GM19351 (cell line): Measurements from ENCODE around the gene AUH.

ENCODE experiments used
- ATAC-seq: cut with Tn5 transposase; IDR thresholded peaks from one replicate; pipeline ENCODE4 v1.9.1; 2021; ENCODE audit warnings: mild to moderate bottlenecking, moderate library complexity; ENCODE audit not compliant: unreplicated experiment

The AUH gene

DNA sequence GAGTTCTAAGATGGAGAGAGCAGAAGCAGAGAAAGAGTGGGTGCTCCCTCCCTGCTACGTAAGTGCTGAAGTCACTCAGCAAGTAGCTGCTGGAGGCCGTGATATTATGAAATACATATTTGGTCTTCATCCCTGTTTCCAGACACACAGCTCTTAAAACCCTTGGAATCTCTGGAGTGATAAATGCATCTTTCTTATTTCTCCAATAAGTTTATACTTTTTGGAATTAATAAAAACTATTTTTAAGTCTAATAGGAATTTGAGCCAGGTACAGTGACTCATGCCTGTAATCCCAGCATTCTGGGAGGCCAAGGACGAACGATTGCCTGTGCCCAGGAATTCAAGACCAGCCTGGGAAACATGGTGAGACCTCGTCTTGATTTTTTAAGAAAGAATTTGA is 60.6 kb downstream of the AUH start:
- ATAC-seq = no peak

DNA sequence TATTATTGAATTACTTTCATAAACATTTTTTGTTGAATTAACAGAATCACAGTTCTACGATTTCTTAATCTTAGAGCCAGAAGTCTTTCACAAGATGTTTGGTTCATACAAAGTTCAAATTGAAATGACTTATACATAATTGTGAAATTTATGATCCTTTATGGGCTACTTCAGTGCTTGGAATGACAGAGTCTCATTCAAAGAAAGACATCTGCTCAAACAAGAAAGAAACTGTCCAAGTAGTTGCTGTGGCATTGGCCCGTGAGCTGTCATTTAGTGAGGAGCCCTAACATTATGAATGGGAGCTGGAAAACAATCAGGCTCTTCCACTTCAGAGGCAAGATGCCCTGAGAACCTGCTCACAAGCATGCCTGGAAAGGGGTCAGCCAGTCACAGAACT is 63.4 kb downstream of the AUH start:
- no peak for ATAC-seq

DNA sequence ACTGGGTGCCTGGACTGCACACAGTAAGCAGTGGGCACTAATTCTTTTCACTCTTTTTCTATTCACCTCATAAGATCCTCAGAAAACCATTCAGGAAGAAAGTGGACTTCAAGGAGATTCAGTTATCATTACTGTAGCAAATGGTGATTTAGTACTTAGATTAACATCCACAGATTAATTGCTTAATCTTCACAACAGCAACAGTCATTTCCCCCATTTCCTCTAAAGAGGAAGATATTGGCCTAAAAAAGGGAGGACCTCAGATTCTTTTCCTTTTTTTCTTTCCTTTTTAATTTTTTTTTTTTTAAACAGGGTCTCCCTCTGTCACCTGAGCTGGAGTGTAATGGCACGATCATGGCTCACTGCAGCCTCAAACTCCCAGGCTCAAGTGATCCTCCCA is 64.4 kb downstream of the AUH start:
- ATAC-seq = no peak

DNA sequence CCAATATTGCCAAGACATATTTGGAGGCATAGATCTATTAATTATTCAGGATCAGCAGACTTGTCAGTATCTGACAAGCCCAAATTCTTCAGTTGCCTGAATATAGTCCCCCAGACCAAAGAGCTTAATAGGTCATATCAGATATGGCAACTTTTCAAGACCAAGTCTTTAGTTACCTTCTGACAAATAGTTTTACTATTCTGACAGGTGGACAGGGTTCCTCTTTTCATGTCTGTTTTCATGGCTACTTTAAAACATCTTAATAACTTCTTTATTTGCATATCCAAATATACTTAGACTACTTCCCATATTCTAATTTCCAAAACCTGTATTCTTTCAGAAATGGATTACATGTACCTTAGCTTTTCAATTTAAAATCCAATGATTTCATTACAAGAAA is 65.4 kb downstream of the AUH start:
- ATAC-seq = no peak

DNA sequence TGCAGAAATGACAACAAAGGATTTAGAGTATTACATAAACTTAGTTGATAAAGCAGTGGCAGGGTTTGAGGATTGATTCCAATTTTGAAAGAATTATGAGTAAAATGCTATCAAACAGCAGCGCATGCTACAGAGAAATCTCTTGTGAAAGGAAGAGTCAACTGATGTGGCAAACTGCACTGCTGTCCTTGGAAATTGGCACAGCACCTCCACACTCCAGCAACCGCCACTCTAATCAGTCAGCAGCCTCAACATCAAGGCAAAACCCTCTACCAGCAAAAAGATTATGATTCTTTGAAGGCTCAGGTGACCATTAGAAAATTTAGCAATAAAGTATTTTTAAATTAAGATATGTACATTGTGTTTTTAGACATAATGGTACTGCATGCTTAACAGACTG is 66.4 kb downstream of the AUH start:
- no peak for ATAC-seq

DNA sequence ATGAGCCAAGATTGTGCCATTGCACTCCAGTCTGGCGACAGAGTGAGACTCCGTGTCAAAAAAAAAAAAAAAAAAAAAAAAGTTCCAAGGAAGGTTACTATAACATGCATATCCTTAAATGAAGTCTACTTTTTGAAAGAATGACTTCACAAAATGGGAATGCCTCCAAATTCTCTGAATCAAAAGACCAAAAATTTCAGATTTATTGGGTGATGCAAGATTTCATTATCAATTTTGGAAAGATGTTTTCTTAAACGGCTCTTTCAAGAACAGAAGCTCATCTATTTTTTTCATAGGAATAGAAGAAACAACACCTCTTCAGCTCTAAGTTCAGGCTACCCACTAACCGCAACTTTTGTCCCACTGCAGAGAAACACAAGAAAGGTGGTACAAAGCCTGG is 69.9 kb downstream of the AUH start:
- ATAC-seq = no peak

DNA sequence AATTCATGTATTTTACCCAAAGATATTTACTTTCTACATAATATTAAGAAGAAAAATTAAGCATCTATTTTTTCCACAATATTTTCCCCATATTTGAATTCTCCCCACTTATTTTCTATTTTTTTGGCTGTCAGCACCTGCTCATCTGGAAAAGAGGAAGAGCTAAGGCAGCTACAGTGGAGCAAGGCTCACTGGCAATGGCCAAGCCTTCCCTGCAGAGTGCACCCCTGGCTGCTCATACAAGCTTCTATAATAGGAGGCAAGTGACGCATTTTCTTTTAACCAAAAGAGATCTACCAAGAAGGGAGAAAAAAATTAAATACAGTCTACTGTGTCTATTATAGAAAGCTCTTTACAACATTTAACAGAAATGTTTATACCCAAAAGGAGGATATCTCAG is 72.5 kb downstream of the AUH start:
- ATAC-seq = no peak

DNA sequence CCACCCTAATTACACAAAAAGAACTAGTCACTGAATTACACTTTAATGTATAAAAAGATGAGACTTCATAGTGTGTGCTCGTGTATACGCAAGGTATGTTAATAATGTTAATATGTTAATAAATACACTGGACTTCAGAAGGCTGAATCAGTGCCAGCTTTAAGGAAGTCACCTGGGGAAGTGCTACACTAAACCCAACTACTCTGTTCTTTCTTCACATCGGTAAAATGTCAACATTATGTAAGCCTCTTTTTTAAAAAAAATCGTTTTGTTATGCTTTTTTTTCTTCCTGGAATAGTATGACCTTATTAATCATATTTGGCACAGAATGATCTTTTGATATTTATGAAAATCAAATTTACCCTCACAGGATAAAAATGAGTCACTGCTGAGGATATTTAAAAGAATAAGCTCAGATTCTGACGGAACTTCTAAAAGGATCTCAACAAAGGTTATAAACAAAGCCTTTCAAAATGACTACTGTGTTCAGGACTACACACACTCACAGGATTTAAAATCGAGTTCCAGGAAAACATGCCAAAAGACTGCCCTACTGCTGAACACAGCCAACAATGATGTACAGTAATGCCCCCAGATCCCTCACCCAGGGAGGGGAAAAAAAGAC is 75.9 kb downstream of the AUH start:
- ATAC-seq = no peak

DNA sequence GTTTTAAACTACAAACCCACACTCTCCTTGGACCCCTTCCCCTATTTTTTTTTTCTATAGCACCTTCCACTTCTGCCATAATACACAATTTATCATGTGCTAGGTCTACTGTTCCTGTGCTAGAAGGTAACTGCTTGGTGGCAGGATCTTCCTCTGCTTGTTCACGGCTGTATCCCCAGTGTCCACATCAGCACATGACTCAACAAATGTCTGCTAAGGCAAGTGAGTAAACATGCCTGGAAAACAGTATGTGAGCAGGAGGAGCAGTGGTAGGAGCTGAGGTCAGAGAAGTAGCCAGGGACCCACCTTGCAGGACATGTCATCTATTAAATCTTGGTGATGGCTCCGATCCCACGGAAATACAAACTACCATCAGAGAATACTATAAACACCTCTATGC is 79.4 kb downstream of the AUH start:
- no peak for ATAC-seq

DNA sequence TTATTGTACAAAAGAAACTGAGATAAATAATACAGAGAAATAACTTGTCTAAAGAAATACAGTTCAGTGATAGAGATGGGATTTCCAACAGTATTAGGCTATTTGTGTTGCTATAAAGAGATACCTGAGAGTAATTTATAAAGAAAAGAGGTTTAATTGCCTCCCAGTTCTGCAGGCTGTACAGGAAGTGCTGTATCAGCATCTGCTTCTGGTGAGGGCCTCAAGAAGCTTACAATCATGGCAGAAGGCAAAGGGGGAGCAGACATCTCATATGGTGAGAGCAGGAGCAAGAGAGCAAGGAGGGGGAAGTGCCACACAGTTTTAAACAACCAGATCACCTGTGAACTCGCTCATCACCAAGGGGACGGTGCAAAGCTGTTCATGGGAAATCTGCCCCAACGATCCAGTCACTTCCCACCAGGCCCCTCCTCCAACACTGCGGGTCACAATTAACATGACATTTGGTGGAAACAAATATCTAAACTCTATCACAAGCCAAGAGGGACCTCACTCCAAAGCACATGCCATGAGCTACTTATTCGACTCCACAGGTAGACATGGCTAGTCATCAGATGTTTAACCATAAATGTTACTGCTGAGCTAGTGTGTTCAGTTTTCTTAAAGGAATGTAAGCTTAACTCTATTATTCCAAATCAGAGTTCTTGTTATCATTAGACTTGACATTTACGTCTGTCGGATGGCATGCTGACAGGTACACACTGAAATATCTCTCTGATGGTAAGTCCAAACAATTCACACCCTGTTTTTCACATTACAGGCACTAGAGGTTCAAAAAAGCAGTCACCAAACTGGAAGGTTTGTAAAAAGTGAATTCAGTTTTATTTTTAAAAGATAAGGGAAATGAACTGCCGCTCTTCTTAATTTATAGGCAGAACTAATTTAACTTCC is 82.2 kb downstream of the AUH start:
- no peak for ATAC-seq

DNA sequence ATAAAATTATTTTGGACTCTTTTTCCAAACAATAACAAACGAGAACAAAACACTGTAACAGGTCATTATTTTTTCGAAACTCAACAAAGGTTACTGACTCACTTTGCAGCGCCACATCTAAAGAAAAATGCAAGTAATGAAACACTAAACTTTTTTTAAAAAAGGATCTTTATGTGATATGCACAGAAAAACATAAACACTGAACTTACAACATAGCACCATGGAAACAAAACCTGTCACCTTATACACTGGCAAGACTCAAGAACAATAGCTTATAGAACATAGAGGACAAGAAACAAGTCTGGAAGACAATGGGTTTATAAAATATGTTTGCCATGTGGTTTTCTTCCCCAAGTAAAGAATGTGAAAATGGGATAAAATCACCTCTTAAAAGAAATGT is 85.2 kb downstream of the AUH start:
- ATAC-seq = no peak

DNA sequence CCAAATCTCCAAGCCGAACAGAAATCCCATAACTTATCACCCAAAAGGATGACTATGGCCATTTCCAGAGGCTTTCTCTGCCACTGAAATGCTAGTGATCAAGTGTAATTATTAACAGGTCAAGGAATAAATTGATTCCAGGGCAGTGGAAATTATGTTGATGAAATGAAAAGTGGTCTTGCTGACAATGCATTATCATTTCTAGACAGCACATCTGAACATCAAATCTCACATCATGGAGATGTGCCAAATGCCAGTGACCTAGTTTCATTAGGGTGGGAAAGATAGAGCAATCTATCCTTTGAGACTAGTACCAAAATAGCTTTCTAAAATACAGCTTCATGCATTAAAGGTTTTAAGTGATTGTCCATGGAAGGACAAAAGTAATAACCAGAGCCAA is 86.1 kb downstream of the AUH start:
- no peak for ATAC-seq

DNA sequence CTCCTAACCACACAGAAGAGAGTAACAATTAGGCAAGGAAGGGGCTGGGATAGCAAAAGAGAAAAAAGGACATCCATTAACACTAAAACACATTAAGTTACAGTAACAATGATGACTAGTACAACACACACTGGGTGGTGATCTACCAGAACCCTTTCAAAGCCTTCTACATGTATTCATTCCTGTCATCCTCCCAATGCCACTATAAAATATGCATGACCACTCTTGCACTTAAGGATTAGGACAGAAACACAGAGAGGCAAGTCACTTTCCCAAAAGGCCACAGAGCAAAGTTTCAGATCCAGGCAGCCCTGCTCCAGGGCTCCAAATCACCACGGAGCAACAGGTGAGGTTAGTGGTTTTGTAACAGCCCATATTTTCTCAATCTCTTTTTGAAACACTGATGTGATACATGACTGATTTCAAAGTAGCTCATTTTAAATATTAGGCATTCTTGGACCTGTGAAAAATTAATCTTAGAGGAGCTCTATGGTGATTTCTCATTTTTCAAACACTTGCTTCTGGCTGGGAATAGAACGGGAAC is 86.7 kb downstream of the AUH start:
- no peak for ATAC-seq

DNA sequence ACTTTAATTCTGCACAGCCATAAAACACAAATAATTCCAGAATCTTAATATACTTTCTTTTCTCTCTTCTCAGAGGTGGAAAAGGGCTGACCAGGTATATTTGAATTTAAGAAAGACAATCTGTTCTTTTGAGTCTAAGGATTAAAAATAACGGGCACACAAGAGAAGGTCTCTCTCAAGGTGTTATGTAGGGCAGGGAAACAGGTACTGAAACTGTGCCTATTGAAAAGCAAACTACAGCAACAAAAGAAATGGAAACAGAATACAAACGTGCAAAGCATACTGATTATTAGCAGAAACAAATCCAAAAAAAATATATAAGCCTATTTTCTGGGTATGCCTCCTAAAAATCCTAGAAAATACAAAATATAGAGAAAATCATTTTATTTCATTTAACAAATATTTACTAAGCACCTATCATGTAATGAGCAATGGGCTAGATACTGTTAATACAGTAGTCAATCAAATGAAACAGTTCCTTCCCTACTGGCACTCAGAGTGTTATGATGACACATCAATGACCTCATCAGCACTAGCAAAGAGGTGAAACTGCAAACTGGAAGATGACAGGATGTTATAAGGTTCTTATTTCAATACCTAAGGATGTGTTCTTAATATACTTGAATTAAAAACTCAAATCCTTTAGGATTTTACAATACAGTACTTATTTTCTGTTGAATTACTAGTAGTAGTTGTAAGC is 87.7 kb downstream of the AUH start:
- peak; percentile 76 for ATAC-seq

DNA sequence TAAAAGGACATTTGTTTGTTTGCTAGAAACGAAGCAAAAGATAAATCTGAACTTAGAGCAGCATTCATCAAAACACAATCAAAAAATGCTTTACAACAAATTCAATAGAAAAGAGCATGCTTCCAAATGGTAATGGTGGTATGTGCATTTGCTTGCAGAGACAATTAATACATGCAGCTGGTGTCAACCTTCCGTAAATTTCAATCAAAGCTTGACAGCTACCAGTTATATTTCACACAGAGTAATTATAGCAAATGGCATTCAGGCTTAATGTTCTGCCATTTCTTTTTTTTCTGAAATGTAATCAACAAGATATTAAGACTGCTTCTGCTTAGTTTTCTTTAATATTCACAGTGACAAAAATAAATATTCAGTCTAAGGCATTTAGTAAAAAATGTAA is 90.6 kb downstream of the AUH start:
- no peak for ATAC-seq

DNA sequence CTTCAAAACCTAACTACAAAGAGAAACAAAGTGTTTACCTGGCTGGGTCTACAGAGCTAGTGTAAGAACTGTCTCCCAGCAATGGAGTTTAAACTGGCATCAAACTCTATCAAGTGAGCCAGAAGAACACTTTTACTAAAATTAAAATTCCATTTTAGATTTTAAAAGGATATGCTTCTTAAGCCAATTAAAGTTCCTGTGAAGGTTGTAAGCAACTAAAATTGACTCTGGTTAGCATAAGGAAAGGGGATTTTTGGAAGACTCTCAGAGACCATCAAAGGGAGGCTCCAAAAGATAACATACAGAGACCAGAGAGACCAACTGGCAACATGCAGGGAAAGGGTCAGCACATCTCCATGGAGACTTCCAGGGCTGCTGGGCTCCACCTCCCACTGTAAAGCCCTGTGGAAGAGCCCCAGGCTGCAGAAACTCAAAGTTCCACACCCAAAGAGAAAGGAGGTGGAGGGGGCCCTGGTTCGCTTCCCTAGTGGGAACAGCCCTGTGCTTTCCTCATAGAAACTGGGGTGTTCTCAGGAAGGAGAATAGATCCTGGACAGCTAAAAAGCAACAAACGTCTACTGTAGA is 91.7 kb downstream of the AUH start:
- ATAC-seq = no peak

DNA sequence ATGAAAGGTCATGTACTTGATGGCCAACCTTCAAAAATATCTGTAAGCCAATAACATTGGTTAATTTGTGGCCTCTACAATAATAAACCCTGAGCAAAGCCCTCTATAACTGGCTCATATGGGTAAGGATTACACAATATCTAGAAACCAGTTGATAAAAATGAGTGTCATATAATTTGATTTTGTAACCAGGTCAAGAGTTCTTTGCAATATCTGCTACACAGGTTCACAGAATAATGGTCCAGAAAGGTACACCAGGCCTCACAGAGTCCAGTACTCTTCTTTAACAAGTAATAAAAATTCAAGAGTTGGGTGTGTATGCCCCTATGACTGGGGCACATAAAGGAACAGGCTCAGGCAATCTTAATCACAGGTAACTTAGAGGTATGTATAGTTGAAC is 95.3 kb downstream of the AUH start:
- no peak for ATAC-seq

DNA sequence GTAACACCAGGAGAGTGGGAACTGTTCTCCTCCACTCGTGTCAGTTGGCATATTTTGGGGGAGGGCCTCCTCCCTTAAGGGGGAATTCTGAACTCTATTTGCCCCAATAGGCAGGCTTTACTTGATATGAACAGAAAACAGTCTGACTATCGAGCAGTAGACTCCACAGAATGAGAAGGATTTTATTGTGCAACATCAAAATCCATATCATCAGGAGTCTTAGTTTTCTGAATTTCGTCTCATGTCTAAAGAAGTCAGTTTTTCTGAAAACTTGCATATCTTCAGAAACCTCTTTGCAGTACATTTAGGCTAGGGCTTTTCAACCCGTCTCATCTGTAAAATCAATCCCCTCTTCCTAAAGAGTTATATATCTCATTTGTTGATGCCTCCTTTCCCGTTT is 96.2 kb downstream of the AUH start:
- ATAC-seq = no peak

DNA sequence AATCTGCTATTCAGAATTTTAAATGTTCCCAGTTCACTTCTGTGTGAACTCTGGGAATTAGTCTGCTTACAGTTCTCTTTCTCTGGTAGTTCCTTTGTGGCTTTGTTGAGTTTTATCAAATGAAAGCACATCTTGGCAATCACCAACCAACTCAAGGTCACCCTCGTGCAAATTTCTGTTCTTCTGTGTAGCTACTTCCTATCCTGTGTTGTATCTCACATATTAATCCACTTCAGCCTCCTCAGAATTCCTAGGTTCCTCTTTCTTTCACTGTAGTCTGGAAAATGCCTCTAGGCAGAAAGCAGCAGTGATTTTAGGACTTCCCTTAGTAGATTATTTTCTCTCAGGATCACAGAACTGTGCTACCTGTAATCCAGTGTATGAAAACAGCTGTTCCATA is 100.3 kb downstream of the AUH start:
- no peak for ATAC-seq

DNA sequence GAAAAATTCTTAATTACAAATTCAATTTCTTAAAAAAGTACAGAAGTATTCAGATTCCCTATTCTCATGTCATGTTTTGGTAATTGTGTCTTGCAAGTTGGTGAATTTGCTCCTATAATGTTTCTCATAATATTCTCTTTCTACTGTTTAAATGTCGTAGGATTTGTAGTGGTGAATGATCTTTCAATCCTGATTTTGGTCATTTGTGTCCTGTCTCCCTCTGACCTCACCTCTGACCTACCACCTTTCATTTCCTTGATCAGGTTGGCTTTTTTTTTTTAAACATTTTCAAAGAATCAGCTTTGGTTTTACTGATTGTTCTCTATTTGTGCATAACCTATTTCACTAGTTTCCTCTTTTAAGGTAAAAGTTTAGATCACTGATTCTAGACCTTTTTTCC is 102.6 kb downstream of the AUH start:
- no peak for ATAC-seq

DNA sequence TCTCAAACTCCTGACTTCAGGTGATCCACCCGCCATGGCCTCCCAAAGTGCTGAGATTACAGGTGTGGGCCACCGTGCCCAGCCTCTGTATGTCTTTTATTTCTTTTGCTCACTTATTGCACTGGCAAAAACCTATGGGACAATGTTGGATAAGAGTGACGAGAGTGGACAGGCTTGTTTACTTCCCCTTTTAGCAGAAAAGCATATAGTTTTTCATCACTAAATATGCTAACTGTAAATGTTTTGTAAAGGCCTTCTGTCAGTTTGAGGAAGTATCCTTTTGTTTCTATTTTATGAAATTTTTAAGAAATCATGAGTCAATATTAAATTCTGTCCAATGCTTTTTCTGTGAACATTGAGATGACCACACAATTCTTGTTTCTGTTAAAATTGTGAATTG is 103.3 kb downstream of the AUH start:
- ATAC-seq = no peak
